Measurements from ENCODE around the gene CSF3R.

Gene CSF3R

DNA sequence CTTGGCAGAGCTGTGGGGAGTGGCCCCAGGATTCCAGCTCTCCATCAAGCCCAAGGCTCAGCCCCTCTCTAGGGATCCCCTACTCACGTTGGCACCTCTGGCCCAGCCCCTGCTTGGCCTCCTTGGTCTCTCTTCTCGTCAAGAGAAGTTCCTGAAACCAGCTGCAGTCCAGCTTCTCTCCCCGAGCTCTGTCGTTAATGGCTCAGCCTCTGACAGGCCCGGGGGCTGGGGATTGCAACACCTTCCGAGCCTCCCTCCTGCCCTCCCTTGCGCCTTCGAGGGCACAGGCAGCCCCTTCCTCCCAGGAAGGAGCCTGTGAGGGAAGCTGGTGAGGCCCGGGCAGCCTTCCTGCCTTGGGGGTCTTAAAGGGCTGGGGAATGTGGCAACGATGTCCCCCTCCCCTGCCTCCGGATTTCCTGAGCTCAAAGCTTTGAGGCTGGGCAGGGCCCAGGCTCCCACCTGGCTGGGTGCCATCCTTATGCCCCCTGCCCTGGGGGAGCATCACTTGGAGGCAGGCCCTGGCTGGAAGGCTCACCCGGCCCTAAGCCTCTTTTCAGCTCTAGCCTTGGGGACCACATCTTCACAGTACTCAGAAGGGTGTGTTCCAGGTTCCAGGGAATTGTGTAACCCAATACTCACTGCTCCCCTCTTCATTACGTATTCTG, at the start of gene CSF3R:
CSF3R (minus strand) TSS at position 190 of the 665 bp plus-strand sequence. CDS start 3,417 bp downstream, outside the sequence.
- no peak for DNase-seq (ENCODE audit: low spot score)

DNA sequence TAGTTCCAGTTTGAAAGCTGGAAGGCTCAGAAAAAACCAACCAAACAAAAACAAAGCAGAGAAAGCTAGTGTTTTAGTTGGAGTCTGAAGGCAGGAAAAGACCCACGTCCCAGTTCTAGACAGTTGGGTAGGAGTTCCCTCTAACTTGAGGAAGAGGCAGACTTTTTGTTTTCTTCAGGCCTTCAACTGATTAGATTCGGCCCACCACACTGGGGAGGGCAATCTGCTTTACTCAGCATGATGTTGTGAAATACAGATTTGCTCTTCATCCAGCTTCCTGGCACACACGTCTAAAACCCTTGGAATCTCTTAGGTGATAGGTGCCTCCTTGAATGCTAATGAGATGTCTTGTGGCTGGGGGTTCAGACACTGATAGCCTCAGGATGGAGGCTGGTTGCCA, 49.1 kb upstream of the CSF3R start:
- DNase-seq (ENCODE audit: low spot score): no peak

DNA sequence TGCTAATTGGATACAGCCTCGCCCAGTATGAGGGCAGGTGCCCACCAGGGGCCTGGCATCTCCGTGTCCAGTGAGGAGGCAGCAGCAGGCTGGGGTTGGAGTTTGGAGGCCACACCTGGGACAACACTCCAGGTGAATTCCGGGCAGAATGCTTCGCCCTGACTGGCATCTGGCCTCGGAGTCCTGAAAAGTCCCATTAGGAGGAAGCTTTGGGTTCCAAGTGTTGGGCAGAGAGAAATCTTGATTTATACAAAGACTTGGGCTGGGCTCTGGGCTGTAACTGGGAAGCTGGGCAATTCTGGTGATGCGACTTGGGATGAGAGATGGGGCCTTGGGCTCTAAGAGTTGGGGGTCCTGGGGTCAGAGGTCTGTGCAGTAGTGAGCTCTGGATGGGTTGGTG, 48.1 kb upstream of the CSF3R start:
- no peak for DNase-seq (ENCODE audit: low spot score)

DNA sequence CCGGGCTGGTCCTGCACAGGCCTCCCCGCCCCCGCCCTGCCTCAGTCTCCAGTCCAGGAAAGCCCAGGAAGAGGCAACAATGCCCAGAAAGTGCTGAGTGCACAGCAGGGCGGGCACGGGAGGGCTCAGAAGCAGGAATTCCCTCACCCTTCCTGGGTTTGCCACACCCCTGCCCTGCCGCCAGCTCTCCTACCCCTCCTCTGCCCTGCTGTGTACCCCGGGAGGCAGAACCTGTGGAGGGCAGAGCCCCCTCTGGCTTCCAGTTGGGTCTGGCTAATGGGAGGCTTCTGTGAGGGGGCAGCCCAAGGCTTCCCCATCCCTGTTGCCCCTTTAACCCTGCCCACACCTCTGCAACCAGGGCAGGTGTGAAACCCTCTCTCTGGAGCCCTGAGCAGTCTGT, 47.5 kb upstream of the CSF3R start:
- DNase-seq (ENCODE audit: low spot score): no peak

DNA sequence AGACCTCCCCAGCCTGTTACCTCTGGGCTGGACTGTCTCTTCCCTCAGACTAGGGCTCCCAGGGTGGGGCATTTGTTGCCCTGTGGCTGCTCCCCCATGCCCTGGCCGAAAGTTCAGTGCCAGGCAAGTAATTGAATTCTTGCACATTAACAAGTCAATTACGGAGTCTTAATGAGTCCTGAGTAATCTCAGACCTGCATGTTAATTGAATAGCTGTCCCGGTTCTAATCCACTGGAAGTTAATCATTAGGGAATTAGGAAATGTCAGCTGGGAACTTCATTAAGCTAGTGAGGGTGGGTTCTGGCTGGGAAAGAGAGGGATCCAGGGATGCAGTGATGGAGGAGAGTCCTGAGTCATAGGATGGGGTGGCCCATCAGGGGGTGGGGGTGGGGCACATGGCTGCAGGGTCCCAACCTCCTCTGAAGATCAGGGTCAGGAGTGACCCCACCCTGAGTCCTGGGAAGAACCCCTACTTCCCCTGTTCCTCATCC, 47.1 kb upstream of the CSF3R start:
- no peak for DNase-seq (ENCODE audit: low spot score)

DNA sequence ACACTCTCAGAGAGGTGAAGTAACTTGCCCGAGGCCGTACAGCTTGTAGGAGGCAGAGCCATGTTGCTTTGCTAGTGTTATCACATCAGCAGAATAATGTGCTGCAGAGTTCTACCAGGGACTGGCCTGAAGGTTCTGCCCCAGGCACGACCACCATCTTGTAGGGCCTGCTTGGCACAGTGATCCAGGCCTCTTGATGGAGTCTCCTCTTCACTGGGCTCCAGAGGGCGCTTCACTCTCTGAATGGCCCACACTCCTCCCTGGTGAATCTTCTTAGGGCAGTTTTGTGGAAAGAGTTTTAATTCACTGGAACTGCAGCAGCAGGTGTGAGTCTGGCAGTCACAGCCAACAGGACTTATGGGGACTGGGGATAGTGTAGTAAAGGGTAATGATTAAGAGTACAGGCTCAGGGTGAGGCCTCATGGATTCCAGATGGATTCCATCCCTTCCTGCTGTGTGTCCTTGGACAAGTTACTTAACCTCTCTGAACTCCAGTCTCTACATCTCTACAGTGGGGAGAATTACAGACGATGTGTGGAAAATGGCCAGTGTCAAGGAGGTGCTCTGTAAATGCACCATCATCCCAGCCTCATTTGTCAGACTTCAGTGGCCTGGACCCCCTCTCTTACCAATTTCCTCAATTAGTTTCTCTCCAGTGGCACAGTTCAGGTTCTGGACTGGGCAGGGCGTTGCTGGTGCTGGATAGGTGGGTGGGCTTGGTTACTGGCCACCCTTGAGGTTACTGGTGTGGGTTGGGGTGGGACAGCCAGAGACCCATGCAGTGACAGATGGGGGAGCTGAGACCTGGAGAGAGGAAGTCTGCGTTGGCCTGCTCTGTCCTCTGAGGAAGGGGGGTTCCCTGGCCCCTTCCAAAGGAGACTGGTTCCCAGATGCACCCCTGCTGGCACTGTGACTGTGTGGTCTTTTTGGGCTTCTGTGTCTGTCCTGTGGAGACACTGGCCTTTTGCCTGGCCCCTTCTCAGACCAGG, 45.9 kb upstream of the CSF3R start:
- DNase-seq (ENCODE audit: low spot score): no peak

DNA sequence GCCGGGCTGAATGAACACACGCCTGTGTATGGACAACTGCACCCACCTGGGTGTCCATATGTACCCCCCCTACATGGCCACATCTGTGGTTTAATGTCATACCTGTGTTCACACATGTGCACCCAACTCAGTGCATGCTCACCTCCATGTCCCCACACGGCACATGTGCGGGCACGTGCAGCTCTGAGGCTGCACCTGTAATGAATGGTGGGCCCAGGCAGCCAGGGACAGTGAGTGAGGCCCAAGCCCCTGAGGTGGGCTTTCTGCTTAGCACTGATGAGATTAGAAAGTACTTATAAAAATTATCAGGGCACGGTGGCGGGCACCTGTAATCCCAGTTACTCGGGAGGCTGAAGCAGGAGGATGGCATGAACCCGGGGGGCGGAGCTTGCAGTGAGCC, 42.5 kb upstream of the CSF3R start:
- no peak for DNase-seq (ENCODE audit: low spot score)

DNA sequence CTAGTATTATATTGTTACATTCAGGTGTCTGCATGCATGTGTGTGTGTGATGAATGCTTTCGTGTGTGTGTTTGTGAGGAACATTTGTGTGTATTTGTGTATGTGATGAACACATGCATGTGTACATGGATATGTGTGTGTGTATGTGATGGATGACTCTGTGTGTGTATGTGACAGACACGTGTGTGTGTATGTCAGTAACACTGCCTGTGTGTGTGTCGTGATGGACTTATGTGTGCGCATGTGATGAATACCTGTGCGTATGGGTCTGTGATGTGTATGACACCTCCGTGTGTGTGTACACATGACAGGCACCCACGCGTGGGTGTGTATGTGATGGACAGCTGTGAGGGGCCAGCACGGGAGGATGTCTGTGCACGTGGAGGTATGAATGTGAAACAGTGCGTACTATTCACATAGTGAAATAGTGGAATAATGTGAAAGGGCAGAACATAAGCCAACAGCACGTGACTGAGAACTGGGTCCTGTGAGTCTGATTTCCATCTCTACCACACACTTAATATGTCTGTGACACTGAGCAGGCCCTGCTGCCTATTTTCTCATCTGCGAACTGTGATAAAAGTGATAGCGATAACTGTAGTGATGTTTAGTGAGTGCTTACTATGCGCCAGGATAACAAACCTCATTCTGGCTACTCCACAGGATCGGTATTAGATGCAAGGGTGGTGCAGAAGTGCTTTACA, 41.8 kb upstream of the CSF3R start:
- no peak for DNase-seq (ENCODE audit: low spot score)

DNA sequence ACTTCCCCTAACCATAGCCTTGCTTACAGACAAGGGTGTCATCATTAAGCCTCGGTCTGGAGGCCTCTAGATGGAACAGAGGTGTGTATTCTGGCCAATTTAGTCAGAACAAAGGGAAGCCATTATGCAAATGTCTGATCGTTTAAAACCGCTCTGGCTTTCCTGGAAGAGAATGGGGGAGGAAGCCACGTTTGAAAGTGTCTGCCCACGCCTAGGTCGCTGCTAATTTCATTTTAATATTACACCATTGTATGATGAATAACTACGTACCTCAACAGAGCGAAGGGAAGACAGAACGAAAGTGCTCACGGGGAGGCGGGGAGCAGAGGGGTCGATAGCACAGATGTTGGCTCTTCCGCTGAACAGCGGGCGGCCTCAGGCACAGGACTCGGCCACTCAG, 41.1 kb upstream of the CSF3R start:
- DNase-seq (ENCODE audit: low spot score): no peak

DNA sequence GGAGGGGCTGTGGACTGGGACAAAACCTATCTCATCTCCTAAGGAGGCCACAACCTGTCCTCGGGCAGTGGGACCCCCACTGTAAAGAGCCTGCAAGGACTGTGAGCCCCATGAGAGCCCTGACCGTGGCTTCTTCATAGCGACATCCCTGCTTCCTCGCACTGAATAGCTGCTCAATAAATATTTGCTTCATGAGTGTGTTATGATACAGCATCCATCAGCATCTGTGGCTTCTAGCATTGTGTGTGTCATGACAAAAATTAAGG, 40.5 kb upstream of the CSF3R start:
- DNase-seq (ENCODE audit: low spot score): no peak

DNA sequence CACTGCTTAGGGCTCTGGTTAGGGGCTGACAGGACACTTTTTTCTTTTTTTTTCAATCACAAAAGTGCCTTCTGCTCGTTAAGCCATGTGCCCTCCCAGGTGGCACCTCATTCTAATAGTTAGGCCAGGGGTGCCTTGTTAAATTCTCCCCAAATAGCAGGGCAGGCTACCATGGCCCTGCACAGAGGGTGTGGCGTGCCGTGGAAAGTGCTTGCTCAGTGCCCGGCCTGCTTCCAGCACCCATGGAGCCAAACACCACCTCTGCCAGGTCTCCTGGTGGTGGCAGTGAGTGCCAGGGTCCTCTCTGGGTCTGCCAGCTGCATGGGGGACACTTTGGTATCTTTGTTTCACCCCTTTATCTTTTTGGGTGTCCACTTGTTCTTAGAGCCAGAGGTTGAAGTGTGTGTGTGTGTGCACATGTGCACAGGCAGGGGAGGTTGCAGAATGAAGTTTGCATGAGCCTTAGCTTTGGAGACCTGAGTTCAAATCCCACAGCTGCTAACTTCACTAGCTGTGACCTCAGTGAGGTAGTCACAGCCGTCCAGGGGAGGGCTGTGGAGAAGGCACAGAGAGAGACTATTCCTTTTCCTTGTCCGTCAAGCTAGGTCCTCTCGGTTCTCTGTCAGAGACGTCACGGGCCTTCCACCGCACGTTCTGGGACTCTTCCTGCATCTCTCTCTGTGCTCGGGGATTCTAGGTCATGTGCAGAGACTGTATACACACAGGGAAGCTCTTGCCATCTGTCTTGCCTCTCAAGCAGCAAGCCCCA, 39.9 kb upstream of the CSF3R start:
- DNase-seq (ENCODE audit: low spot score): no peak

DNA sequence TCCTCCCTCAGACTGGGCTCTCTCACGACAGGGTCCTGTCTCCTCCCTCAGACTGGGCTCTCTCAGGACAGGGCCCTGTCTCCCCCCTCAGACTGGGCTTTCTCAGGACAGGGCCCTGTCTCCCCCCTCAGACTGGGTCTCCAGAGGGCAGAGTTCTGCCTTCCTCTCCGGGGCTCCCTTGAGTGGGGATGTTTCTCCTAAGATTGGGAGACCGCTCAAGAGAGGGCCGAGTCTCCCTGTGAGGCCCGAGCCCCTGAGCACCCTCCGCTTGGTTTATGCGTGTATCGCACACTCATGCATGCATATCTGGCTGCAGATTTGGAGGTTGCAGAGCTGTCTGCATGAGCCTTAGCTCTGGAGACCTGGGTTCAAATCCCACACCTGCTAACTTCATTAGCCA, 39.3 kb upstream of the CSF3R start:
- DNase-seq (ENCODE audit: low spot score): no peak

DNA sequence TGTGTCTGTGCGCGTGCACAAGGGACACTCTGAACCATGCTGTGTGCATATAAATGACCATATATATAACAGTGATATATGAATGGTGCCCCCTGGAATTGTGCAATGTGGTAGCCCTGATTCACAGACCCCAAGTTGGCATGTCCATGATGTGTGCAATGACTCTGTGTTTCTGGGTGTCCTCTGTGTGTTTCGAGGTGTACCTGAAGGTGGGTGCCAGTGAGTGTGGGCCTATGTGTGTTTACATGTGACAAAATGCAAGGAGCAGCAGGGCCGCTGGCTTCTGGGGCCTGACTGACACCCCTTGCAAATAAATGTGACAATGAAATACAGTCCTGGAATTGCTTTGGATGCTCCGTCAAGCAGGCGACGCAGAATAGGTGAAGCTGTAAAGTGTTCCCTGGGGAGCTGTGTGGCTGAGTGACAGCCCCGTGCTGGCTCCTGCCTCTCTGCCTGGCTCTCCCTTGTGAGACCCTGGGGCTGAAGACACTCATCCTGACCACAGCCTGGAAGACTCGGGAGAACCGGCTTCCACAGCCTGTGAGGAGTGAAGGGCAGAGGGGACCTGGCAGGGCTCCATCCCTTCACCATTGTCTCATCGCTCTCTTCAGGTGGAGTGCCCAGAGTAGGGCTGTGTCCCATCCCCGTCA, 38.2 kb upstream of the CSF3R start:
- no peak for DNase-seq (ENCODE audit: low spot score)

DNA sequence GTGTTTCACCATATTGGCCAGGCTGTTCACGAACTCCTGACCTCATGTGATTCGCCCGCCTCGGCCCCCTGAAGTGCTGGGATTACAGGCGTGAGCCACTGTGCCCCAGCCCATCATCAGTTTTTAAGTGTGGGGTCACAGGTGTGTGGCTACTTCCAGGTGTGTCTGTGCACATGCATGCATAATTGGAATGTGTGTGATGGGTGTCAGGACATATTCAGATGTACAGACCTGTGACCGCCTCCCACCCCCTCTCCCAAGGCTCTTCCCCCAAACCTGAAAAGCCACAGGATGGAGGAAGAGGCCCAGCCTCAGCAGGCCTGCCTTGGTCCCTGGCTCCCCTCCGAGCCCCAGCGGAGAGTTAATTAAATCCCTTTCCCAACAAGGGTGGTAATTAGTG, 37.3 kb upstream of the CSF3R start:
- DNase-seq (ENCODE audit: low spot score): no peak

DNA sequence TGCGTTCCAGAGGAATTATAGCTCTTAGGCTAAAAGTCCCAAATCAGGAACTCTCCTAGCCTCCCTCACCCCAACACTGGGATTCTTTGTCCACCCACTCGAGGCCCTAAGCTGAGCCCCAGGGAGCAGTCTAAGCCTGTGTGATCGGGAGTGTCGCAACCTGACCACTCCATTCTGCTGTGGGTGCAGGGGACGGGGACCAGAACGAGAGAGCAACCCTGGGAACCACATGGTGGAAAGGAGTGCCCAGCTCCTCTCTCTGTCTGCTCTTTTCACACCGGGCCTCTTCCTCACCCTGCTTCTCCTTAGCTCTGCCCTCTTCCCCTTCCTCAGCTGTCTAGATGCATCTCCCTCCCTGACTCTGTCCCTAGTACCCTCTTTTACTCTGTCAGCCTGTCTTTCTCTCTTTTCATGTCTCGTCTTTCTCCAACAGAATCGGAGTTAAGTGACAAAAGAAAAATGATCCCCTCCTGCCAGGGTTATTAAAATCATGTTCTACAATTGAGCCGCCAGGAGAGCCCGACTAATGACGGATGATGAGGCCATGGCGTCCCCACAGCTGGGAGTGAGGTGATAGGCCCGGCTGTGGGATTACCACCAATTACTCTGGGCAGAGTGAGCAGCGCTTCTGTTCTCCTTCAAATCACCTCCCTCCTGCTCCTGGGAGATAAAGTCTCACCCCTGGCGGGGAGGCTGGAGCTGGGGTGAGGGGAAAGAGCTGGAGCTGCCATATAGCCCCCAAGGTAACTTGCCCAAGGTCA, 34.5 kb upstream of the CSF3R start:
- DNase-seq (ENCODE audit: low spot score): no peak

DNA sequence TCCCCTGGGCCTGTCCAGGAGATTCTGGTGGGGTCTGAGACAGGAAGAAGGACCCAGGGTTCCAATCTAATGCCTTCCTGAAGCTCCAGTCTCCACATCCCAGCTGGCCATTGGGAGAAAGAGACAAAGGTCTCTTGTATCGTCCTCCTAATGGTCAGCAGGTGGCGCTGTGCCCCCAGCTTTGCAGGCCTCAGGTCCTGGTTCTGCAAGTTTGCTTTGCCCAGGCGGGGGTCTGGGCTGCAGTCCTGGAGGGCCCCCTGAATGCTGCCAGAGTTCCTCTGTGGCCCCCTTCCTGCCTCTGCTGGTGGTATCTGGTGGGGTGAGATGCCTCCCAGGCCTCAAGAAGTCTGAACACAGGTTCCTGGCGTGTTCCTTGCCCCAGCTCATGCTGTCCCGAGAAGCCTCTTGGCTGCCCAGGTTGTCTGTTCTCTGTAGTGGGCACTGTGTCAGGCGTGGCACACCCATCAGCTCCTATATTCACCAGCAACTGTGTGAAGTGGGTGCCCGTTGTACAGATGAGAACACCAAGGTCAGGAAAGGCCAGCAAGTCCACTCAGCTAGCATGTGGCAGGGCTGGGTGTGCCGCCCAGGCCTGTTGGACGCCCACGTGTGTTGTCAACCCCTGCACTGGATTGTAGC, 33.8 kb upstream of the CSF3R start:
- DNase-seq (ENCODE audit: low spot score): peak; percentile 63

DNA sequence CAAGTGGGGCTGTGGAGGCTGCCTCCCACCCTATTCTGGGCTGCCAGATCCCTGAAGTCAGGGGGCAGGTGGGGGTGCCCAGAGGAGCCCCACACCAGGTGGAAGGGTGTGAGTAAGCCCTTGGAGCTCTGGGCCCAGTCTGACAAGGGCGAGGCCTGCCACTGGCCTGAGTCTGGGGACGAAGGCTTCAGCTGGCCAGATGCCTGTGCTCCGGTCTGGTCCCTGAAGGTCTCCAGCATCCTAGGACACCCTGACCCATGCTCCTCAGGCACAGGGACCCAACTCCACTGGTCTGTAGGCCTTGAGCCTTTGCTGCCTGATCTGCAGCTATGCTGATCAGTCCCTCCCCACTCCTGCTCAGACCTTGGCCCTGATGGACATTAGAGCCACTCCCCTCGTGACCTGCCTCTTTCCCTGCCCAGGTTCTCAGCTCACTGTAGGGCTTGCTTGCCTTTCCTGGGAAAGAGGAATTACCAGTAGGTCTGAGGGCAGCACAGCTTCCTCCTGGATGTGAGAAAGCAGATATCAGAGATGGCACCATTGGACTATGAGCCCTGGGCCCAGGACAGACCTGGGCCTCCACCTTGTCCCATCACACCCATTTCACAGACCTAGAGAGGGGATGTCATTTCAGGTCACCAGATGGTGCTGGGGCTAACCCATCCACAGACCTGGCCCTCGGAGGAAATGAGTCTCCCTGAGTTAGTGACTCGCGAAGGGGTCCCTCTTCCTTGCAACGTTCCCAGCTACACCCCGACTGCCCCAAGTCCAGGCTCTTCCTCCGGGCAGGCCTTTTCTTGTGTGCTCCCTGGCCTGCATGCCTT, 32.8 kb upstream of the CSF3R start:
- DNase-seq (ENCODE audit: low spot score): no peak

DNA sequence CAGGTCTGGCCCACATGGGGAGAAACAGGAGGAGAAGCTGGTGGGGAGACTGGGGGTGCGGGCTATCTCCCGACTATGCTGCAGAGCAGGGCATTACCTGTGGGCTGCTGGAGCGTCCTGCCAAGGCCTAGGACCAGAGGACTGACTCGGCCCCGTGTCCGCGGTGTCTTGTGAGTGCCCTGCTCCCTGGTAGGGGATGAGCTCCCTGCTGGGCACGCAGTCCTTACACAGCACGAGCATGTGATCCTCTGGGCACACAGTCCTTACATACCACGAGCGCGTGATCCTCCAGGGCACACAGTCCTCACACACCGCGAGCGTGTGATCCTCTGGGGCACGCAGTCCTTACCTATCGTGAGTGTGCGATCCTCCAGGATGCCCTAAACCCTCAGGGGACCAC, 31.8 kb upstream of the CSF3R start:
- DNase-seq (ENCODE audit: low spot score): no peak

DNA sequence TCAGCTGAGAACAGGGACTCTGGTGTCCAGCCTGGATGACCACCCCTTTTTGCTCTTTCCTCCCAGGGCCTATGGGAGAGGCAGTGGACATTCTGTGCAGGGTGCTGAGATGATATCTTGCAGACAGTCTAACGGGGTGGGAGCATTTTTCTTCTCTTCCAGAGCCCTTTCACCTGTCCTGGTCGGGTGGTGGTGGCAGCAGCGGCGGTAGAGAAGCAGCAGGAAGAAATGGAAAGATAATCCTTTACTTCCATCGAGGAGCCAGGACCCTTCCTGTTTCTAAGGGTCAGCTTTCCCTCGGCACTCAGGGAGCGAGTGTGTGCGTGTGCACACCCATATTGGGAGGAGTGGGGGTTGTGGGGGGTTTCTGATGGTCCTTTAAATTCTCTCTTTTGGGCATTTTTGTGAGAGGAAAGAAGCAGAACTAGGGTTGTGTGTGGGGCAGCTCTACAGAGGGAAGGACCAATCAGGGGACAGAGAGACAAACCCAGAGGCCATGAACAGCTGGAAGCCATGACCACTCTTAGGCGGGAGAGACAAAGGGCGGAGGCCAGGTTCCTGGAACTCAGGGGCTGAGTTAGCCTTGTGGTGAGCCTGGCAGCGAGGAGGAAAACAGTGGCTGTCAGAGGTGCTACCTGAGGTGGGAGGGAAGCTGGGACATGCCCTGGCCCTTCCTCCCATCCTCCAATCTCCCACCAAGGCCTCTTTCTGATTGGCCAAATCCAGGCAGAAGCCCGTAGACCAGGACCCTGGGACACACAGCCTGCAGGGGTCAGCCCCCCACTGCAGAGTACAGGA, 31.2 kb upstream of the CSF3R start:
- no peak for DNase-seq (ENCODE audit: low spot score)

All from kidney capillary endothelial cell (primary cell).